Mucosa of descending colon (tissue), 3 donors: ENCODE data around the gene C1D. TPM values are rescaled to one million over a fixed set of nuclear protein-coding genes. Genes with fewer than 3 reads are reported as not detected.

ENCODE experiments used
- ATAC-seq: fragments of 200-7000 bp; cut with Tn5 transposase; one replicate; pipeline ENCODE4 v1.9.1; 2020; ENCODE audit warnings: mild to moderate bottlenecking, moderate library complexity
- DNase-seq, 3 donors: peaks; one replicate each; pipeline ENCODE4 v3.0.0-alpha.2; 2020
- H3K36me3 ChIP-seq: fragments of 200-600 bp; one replicate; pipeline ENCODE4 v1.8.0; 2021; ENCODE audit warnings: low read depth, mild to moderate bottlenecking
- H3K4me1 ChIP-seq: fragments of 200-600 bp; one replicate; pipeline ENCODE4 v1.8.0; 2021; ENCODE audit warnings: low read depth, mild to moderate bottlenecking
- H3K4me3 ChIP-seq: fragments of 200-600 bp; one replicate; pipeline ENCODE4 v1.8.0; 2021; ENCODE audit warnings: mild to moderate bottlenecking
- H3K9me3 ChIP-seq: fragments of 200-600 bp; one replicate; pipeline ENCODE4 v1.8.0; 2021; ENCODE audit warnings: mild to moderate bottlenecking
- CTCF ChIP-seq: fragments of 200-600 bp; IDR thresholded peaks from one replicate; pipeline ENCODE4 v1.8.0; 2022; ENCODE audit warnings: antibody characterized with exemption, mild to moderate bottlenecking
- intact Hi-C, 2 donors: fragments of 100-400 bp; cut with DNase I in 1 of 2; cut with micrococcal nuclease in 1 of 2; formaldehyde crosslinking; loops; one replicate each; pipeline versions ENCODE4 v1.11.0 to v1.11.1; 2022; cut with DNase I, micrococcal nuclease
- total RNA-seq, 3 donors: library from RNA; stranded (reverse); fragmentation: NEBNext Ultra II Directional in 2 of 3; extraction: Animal tissue kit (Norgen Biotek cat#: 25700) in 2 of 3; gene quantifications; one replicate each; pipeline versions ENCODE4 v1.2.1 to v1.2.4, GENCODE V29; 2021 to 2023
- donor health status: DM: no; HTN: no; CAD: no; lungs with moderate emphysema.
- donor health status: DM: no; HTN: no; CAD: no.
- donor health status: DM: no; HTN: yes; CAD: no.

The C1D gene
- total RNA-seq, 3 donors from 2014 or later = 13.2 to 18.8 (median 14.1) TPM

- TF ChIP-seq CTCF = no peak
- Histone ChIP-seq H3K36me3 (no peaks in the 10 kb centered on the region), H3K4me3 (no peak overlapping the region), H3K9me3 (no peaks in the 10 kb centered on the region), H3K4me1 (no peaks in the 10 kb centered on the region)
- ATAC-seq = no peak
- intact Hi-C loops = no loop called here
- DNase-seq = no peak
Observed at GRCh38 chr2:68032702-68033101, 30.1 kb downstream of the C1D start.

GRCh38 chr2:68031542-68032160 lies 31.2 kb downstream of the C1D start:
- H3K4me1 ChIP-seq = no peaks in the 10 kb centered on the region
- no peaks in the 10 kb centered on the region for H3K36me3 ChIP-seq
- intact Hi-C loops = no loop called here
- ATAC-seq (peak; percentile 44), DNase-seq (peak in 1 of 3 donors; percentile 17)
- H3K9me3 ChIP-seq = no peaks in the 10 kb centered on the region
- peak; percentile 35 for TF ChIP-seq CTCF
- no peak overlapping the region for H3K4me3 ChIP-seq

GRCh38 chr2:68031043-68031442 lies 31.8 kb downstream of the C1D start:
- no peak for TF ChIP-seq CTCF
- Histone ChIP-seq H3K4me3 (no peak overlapping the region), H3K36me3 (no peaks in the 10 kb centered on the region), H3K9me3 (no peaks in the 10 kb centered on the region), H3K4me1 (no peaks in the 10 kb centered on the region)
- ATAC-seq = no peak
- DNase-seq = no peak
- intact Hi-C loops = no loop called here

- Histone ChIP-seq H3K9me3 (no peaks in the 10 kb centered on the region), H3K36me3 (no peaks in the 10 kb centered on the region), H3K4me3 (no peak overlapping the region), H3K4me1 (no peaks in the 10 kb centered on the region)
- DNase-seq (no peak), ATAC-seq (no peak)
- no peak for TF ChIP-seq CTCF
- intact Hi-C loops = no loop called here
Observed at GRCh38 chr2:68030529-68030928, 32.3 kb downstream of the C1D start.

- no peaks in the 10 kb centered on the region for H3K36me3 ChIP-seq
- ATAC-seq = no peak
- intact Hi-C loops = no loop called here
- no peaks in the 10 kb centered on the region for H3K9me3 ChIP-seq
- no peaks in the 10 kb centered on the region for H3K4me1 ChIP-seq
- no peak for TF ChIP-seq CTCF
- DNase-seq = no peak
- H3K4me3 ChIP-seq = no peak overlapping the region
Observed at GRCh38 chr2:68027959-68028358, 34.8 kb downstream of the C1D start.

- DNase-seq (no peak), ATAC-seq (no peak)
- TF ChIP-seq CTCF = no peak
- Histone ChIP-seq H3K36me3 (no peaks in the 10 kb centered on the region), H3K9me3 (no peaks in the 10 kb centered on the region), H3K4me3 (no peak overlapping the region), H3K4me1 (no peaks in the 10 kb centered on the region)
- intact Hi-C loops = no loop called here
Observed at GRCh38 chr2:68024450-68024849, 38.4 kb downstream of the C1D start.
